ENCODE measurements around the gene CACUL1.
"Not testable (repeated sequence)": the region's sequence is repeated elsewhere in the genome, so short reads cannot be mapped to it uniquely, and the experiment has no call there.

Gene CACUL1

GRCh38 chr10:118754556-118755423, at the start of gene CACUL1:
TSS of gene CACUL1 (minus strand) at chr10:118754970. CDS start at chr10:118754762, 208 bp downstream.
- H3K27me3 ChIP-seq (replicated peaks; ENCODE audit: control insufficient read depth, insufficient read depth, low read length) = no peaks in the 10 kb centered on the region
- peak within 1 kb of the TSS; percentile 85 for H3K4me3 ChIP-seq (ENCODE audit: low read length)
- H3K9me3 ChIP-seq (ENCODE audit: control insufficient read depth, low read length) = no peaks in the 10 kb centered on the region
- peak within 1 kb of the TSS; percentile 96 for H3K9ac ChIP-seq (ENCODE audit: low read length)
- no peaks in the 10 kb centered on the region for H3K36me3 ChIP-seq (ENCODE audit: control insufficient read depth, insufficient read depth, low read length, severe bottlenecking)
- peak; percentile 100 for DNase-seq (ENCODE audit: low read depth)
- peaks cover 21% of the 10 kb centered on the region for H3K4me1 ChIP-seq (ENCODE audit: control insufficient read depth, insufficient read depth, low read length)

- H3K4me3 ChIP-seq (ENCODE audit: low read length) = no peak overlapping the region
- no peaks in the 10 kb centered on the region for H3K9me3 ChIP-seq (ENCODE audit: control insufficient read depth, low read length)
- DNase-seq (ENCODE audit: low read depth) = no peak
- H3K4me1 ChIP-seq (ENCODE audit: control insufficient read depth, insufficient read depth, low read length) = peaks cover 32% of the 10 kb centered on the region
- H3K36me3 ChIP-seq (ENCODE audit: control insufficient read depth, insufficient read depth, low read length, severe bottlenecking) = no peaks in the 10 kb centered on the region
- H3K27me3 ChIP-seq (replicated peaks; ENCODE audit: control insufficient read depth, insufficient read depth, low read length) = peaks cover 4% of the 10 kb centered on the region
- peak overlapping the region; percentile 32 for H3K9ac ChIP-seq (ENCODE audit: low read length)
Measured at GRCh38 chr10:118804262-118804773, 49.5 kb upstream of the CACUL1 start.

GRCh38 chr10:118802126-118802793, 47.5 kb upstream of the CACUL1 start:
- Histone ChIP-seq H3K36me3 (ENCODE audit: control insufficient read depth, insufficient read depth, low read length, severe bottlenecking) (no peaks in the 10 kb centered on the region), H3K4me1 (ENCODE audit: control insufficient read depth, insufficient read depth, low read length) (peaks cover 50% of the 10 kb centered on the region)
- DNase-seq (ENCODE audit: low read depth) = no peak

GRCh38 chr10:118800920-118801319, 46.1 kb upstream of the CACUL1 start:
- DNase-seq (ENCODE audit: low read depth) = peak; percentile 37
- no peaks in the 10 kb centered on the region for H3K27me3 ChIP-seq (replicated peaks; ENCODE audit: control insufficient read depth, insufficient read depth, low read length)
- peaks cover 50% of the 10 kb centered on the region for H3K4me1 ChIP-seq (ENCODE audit: control insufficient read depth, insufficient read depth, low read length)
- no peaks in the 10 kb centered on the region for H3K36me3 ChIP-seq (ENCODE audit: control insufficient read depth, insufficient read depth, low read length, severe bottlenecking)
- H3K9me3 ChIP-seq (ENCODE audit: control insufficient read depth, low read length) = no peaks in the 10 kb centered on the region
- peak overlapping the region; percentile 66 for H3K9ac ChIP-seq (ENCODE audit: low read length)
- no peak overlapping the region for H3K4me3 ChIP-seq (ENCODE audit: low read length)

More at GRCh38 chr10:118802126-118802793, 47.5 kb upstream of the CACUL1 start:
- Histone ChIP-seq H3K4me3 (ENCODE audit: low read length) (no peak overlapping the region), H3K9me3 (ENCODE audit: control insufficient read depth, low read length) (no peaks in the 10 kb centered on the region), H3K27me3 (replicated peaks; ENCODE audit: control insufficient read depth, insufficient read depth, low read length) (peaks cover under 1% of the 10 kb centered on the region), H3K9ac (ENCODE audit: low read length) (no peak overlapping the region)

GRCh38 chr10:118799777-118800176, 45.0 kb upstream of the CACUL1 start:
- Histone ChIP-seq H3K9me3 (ENCODE audit: control insufficient read depth, low read length) (no peaks in the 10 kb centered on the region), H3K4me1 (ENCODE audit: control insufficient read depth, insufficient read depth, low read length) (peaks cover 48% of the 10 kb centered on the region), H3K36me3 (ENCODE audit: control insufficient read depth, insufficient read depth, low read length, severe bottlenecking) (no peaks in the 10 kb centered on the region), H3K4me3 (ENCODE audit: low read length) (peak overlapping the region; percentile 62), H3K9ac (ENCODE audit: low read length) (peak overlapping the region; percentile 81), H3K27me3 (replicated peaks; ENCODE audit: control insufficient read depth, insufficient read depth, low read length) (no peaks in the 10 kb centered on the region)
- no peak for DNase-seq (ENCODE audit: low read depth)

- peak overlapping the region; percentile 62 for H3K4me3 ChIP-seq (ENCODE audit: low read length)
- H3K9me3 ChIP-seq (ENCODE audit: control insufficient read depth, low read length) = no peaks in the 10 kb centered on the region
- peaks cover 38% of the 10 kb centered on the region for H3K4me1 ChIP-seq (ENCODE audit: control insufficient read depth, insufficient read depth, low read length)
- H3K9ac ChIP-seq (ENCODE audit: low read length) = peak overlapping the region; percentile 81
- no peaks in the 10 kb centered on the region for H3K36me3 ChIP-seq (ENCODE audit: control insufficient read depth, insufficient read depth, low read length, severe bottlenecking)
- DNase-seq (ENCODE audit: low read depth) = peak; percentile 25
- H3K27me3 ChIP-seq (replicated peaks; ENCODE audit: control insufficient read depth, insufficient read depth, low read length) = no peaks in the 10 kb centered on the region
Measured at GRCh38 chr10:118798231-118798662, 43.5 kb upstream of the CACUL1 start.

- H3K9ac ChIP-seq (ENCODE audit: low read length); H3K27me3 ChIP-seq (replicated peaks; ENCODE audit: control insufficient read depth, insufficient read depth, low read length); H3K4me3 ChIP-seq (ENCODE audit: low read length); H3K36me3 ChIP-seq (ENCODE audit: control insufficient read depth, insufficient read depth, low read length, severe bottlenecking); DNase-seq (ENCODE audit: low read depth); H3K9me3 ChIP-seq (ENCODE audit: control insufficient read depth, low read length): not testable (repeated sequence)
- peaks cover 37% of the 10 kb centered on the region for H3K4me1 ChIP-seq (ENCODE audit: control insufficient read depth, insufficient read depth, low read length)
Measured at GRCh38 chr10:118794971-118795370, 40.2 kb upstream of the CACUL1 start.

GRCh38 chr10:118793545-118793944, 38.8 kb upstream of the CACUL1 start:
- Histone ChIP-seq H3K36me3 (ENCODE audit: control insufficient read depth, insufficient read depth, low read length, severe bottlenecking) (no peaks in the 10 kb centered on the region), H3K9me3 (ENCODE audit: control insufficient read depth, low read length) (no peaks in the 10 kb centered on the region), H3K4me1 (ENCODE audit: control insufficient read depth, insufficient read depth, low read length) (peaks cover 23% of the 10 kb centered on the region), H3K9ac (ENCODE audit: low read length) (no peak overlapping the region), H3K4me3 (ENCODE audit: low read length) (no peak overlapping the region), H3K27me3 (replicated peaks; ENCODE audit: control insufficient read depth, insufficient read depth, low read length) (no peaks in the 10 kb centered on the region)
- DNase-seq (ENCODE audit: low read depth) = no peak

- peak; percentile 23 for DNase-seq (ENCODE audit: low read depth)
Measured at GRCh38 chr10:118792526-118792925, 37.8 kb upstream of the CACUL1 start.

GRCh38 chr10:118790058-118790457, 35.3 kb upstream of the CACUL1 start:
- Histone ChIP-seq H3K4me3 (ENCODE audit: low read length) (no peak overlapping the region), H3K36me3 (ENCODE audit: control insufficient read depth, insufficient read depth, low read length, severe bottlenecking) (no peaks in the 10 kb centered on the region), H3K9ac (ENCODE audit: low read length) (no peak overlapping the region), H3K4me1 (ENCODE audit: control insufficient read depth, insufficient read depth, low read length) (peaks cover 12% of the 10 kb centered on the region), H3K27me3 (replicated peaks; ENCODE audit: control insufficient read depth, insufficient read depth, low read length) (peaks cover 11% of the 10 kb centered on the region), H3K9me3 (ENCODE audit: control insufficient read depth, low read length) (no peaks in the 10 kb centered on the region)
- no peak for DNase-seq (ENCODE audit: low read depth)

More at GRCh38 chr10:118792526-118792925, 37.8 kb upstream of the CACUL1 start:
- peaks cover under 1% of the 10 kb centered on the region for H3K27me3 ChIP-seq (replicated peaks; ENCODE audit: control insufficient read depth, insufficient read depth, low read length)
- H3K4me1 ChIP-seq (ENCODE audit: control insufficient read depth, insufficient read depth, low read length) = peaks cover 13% of the 10 kb centered on the region
- no peaks in the 10 kb centered on the region for H3K36me3 ChIP-seq (ENCODE audit: control insufficient read depth, insufficient read depth, low read length, severe bottlenecking)
- peak overlapping the region; percentile 69 for H3K9ac ChIP-seq (ENCODE audit: low read length)
- peak overlapping the region; percentile 57 for H3K4me3 ChIP-seq (ENCODE audit: low read length)
- no peaks in the 10 kb centered on the region for H3K9me3 ChIP-seq (ENCODE audit: control insufficient read depth, low read length)

- no peak overlapping the region for H3K4me3 ChIP-seq (ENCODE audit: low read length)
- H3K27me3 ChIP-seq (replicated peaks; ENCODE audit: control insufficient read depth, insufficient read depth, low read length) = peaks cover 23% of the 10 kb centered on the region
- no peaks in the 10 kb centered on the region for H3K4me1 ChIP-seq (ENCODE audit: control insufficient read depth, insufficient read depth, low read length)
- H3K9ac ChIP-seq (ENCODE audit: low read length) = no peak overlapping the region
- H3K36me3 ChIP-seq (ENCODE audit: control insufficient read depth, insufficient read depth, low read length, severe bottlenecking) = no peaks in the 10 kb centered on the region
- H3K9me3 ChIP-seq (ENCODE audit: control insufficient read depth, low read length) = no peaks in the 10 kb centered on the region
- DNase-seq (ENCODE audit: low read depth) = no peak
Measured at GRCh38 chr10:118785551-118785950, 30.8 kb upstream of the CACUL1 start.

Measured in adipocyte (in vitro differentiated cells).